H1 (cell line): Measurements from ENCODE around the gene RPUSD4. TPM values are rescaled to one million over a fixed set of nuclear protein-coding genes. Genes with fewer than 3 reads are reported as not detected.

Experiments used
- CTCF ChIA-PET: fragments of 300-600 bp; sonication (Branson Sonifier 250); formaldehyde crosslinking; loops from one replicate; lab custom pipeline; 2021; ENCODE audit not compliant: partially characterized antibody; lab: Charles Lee
- POLR2A ChIA-PET: fragments of 300-600 bp; sonication (Branson Sonifier 250); formaldehyde crosslinking; loops from one replicate; lab custom pipeline; 2021; ENCODE audit warnings: inconsistent platforms; ENCODE audit not compliant: partially characterized antibody; lab: Charles Lee
- DNase-seq, 2 experiments: peaks; one replicate each; pipeline versions ENCODE4 v3.0.0 to v3.0.0-alpha.2; 2010 to 2022; ENCODE audit warnings: low spot score in 2 of 2, low read depth in 1 of 2, mixed read lengths in 1 of 2
- FAIRE-seq: peaks from 2 replicates; lab custom pipeline; 2011; peaks lifted over from hg19 to GRCh38; lab: Jason Lieb, UNC
- H2AFZ ChIP-seq: 2 replicates; pipeline ENCODE4 v1.8.1; 2012; ENCODE audit warnings: low read length, inconsistent platforms
- H2AK5ac ChIP-seq: 2 replicates; pipeline ENCODE4 v1.6.1; 2013; ENCODE audit warnings: low read depth, low read length
- H2BK120ac ChIP-seq: replicated peaks from 2 replicates; pipeline ENCODE3; 2013; ENCODE audit warnings: low read depth, low read length, inconsistent platforms
- H2BK12ac ChIP-seq: 2 replicates; pipeline ENCODE4 v1.6.1; 2013; ENCODE audit warnings: low read depth, low read length
- H2BK15ac ChIP-seq: 2 replicates; pipeline ENCODE4 v1.6.1; 2013; ENCODE audit warnings: low read length
- H2BK20ac ChIP-seq: 2 replicates; pipeline ENCODE4 v1.6.1; 2013; ENCODE audit warnings: low read length
- H2BK5ac ChIP-seq: 2 replicates; pipeline ENCODE4 v1.6.1; 2013; ENCODE audit warnings: low read depth, low read length
- H3K14ac ChIP-seq: 2 replicates; pipeline ENCODE4 v1.6.1; 2013; ENCODE audit warnings: inconsistent platforms; ENCODE audit not compliant: insufficient read length
- H3K18ac ChIP-seq: 2 replicates; pipeline ENCODE4 v1.6.1; 2013; ENCODE audit warnings: low read length; ENCODE audit errors: extremely low read depth
- H3K23ac ChIP-seq: 2 replicates; pipeline ENCODE4 v1.6.1; 2013; ENCODE audit warnings: inconsistent platforms; ENCODE audit not compliant: insufficient read length
- H3K23me2 ChIP-seq: 2 replicates; pipeline ENCODE4 v1.6.1; 2013; ENCODE audit warnings: low read depth, low read length
- H3K27ac ChIP-seq: 2 replicates; pipeline ENCODE4 v1.6.1; 2011; ENCODE audit warnings: low read depth, low read length, inconsistent platforms
- H3K27me3 ChIP-seq, 4 experiments: replicated peaks in 1 of 4; 1 replicate in 1 of 4; 2 replicates in 3 of 4; pipeline versions ENCODE4 v1.6.1 to v1.8.1; 2011 to 2013; ENCODE audit warnings: low read length in 3 of 4, mild to moderate bottlenecking in 3 of 4, inconsistent platforms in 2 of 4, mixed read lengths in 2 of 4, moderate library complexity in 1 of 4; ENCODE audit not compliant: control insufficient read depth in 3 of 4, insufficient read depth in 3 of 4; ENCODE audit errors: extremely low read depth in 1 of 4
- H3K36me3 ChIP-seq, 4 experiments: 2 replicates each; pipeline versions ENCODE4 v1.6.1 to v1.8.1; 2011 to 2013; ENCODE audit warnings: mild to moderate bottlenecking in 4 of 4, low read length in 3 of 4, moderate library complexity in 2 of 4, control low read depth in 1 of 4, inconsistent platforms in 1 of 4; ENCODE audit not compliant: insufficient read depth in 4 of 4, control insufficient read depth in 2 of 4
- H3K4ac ChIP-seq: replicated peaks from 2 replicates; pipeline ENCODE3; 2013; ENCODE audit warnings: low read length, low read depth, mixed read lengths, inconsistent platforms; ENCODE audit not compliant: insufficient read length
- H3K4me1 ChIP-seq, 4 experiments: replicated peaks in 1 of 4; 1 replicate in 1 of 4; 2 replicates in 3 of 4; pipeline versions ENCODE4 v1.6.1 to v1.8.1; 2011 to 2013; ENCODE audit warnings: low read length in 3 of 4, inconsistent platforms in 2 of 4, mixed read lengths in 1 of 4; ENCODE audit not compliant: insufficient read depth in 4 of 4, control insufficient read depth in 3 of 4
- H3K4me2 ChIP-seq, 2 experiments: 2 replicates each; pipeline versions ENCODE4 v1.6.1 to v1.8.1; 2011 to 2013; ENCODE audit warnings: low read depth in 2 of 2, low read length in 2 of 2, control low read depth in 1 of 2, inconsistent platforms in 1 of 2, mild to moderate bottlenecking in 1 of 2; ENCODE audit not compliant: insufficient read depth in 1 of 2
- H3K4me3 ChIP-seq, 4 experiments: fragments of 200-600, 300-600 bp in 1 of 4; sonication (generic), shearing (Covaris generic), sonication (Bioruptor Twin) in 1 of 4; 2 replicates each; pipeline versions ENCODE4 v1.5.1 to v1.8.1; 2011 to 2016; ENCODE audit warnings: low read length in 4 of 4, low read depth in 3 of 4, control low read depth in 2 of 4, inconsistent platforms in 2 of 4, mild to moderate bottlenecking in 2 of 4, mixed read lengths in 1 of 4, moderate library complexity in 1 of 4; ENCODE audit not compliant: insufficient read depth in 2 of 4; ENCODE audit errors: extremely low read depth in 1 of 4
- H3K56ac ChIP-seq: replicated peaks from 2 replicates; pipeline ENCODE3; 2013; ENCODE audit warnings: low read depth, mild to moderate bottlenecking, mixed read lengths, low read length, inconsistent platforms; ENCODE audit not compliant: insufficient read length
- H3K79me1 ChIP-seq: 2 replicates; pipeline ENCODE4 v1.6.1; 2013; ENCODE audit warnings: low read depth, low read length, control low read depth
- H3K79me2 ChIP-seq, 2 experiments: 2 replicates each; pipeline versions ENCODE4 v1.6.1 to v1.8.1; 2012 to 2013; ENCODE audit warnings: low read length in 2 of 2, mild to moderate bottlenecking in 2 of 2, inconsistent platforms in 1 of 2; ENCODE audit not compliant: insufficient read depth in 2 of 2, control insufficient read depth in 1 of 2
- H3K9ac ChIP-seq, 4 experiments: replicated peaks in 1 of 4; 1 replicate in 1 of 4; 2 replicates in 3 of 4; pipeline versions ENCODE4 v1.6.1 to v1.8.1; 2011 to 2013; ENCODE audit warnings: low read depth in 3 of 4, low read length in 3 of 4, control low read depth in 2 of 4, mild to moderate bottlenecking in 2 of 4, moderate library complexity in 2 of 4, inconsistent platforms in 1 of 4; ENCODE audit errors: extremely low read depth in 1 of 4
- H3K9me3 ChIP-seq, 2 experiments: 2 replicates each; pipeline versions ENCODE4 v1.6.1 to v1.8.1; 2012 to 2013; ENCODE audit warnings: mild to moderate bottlenecking in 2 of 2, moderate library complexity in 2 of 2, control low read depth in 1 of 2, inconsistent platforms in 1 of 2, low read depth in 1 of 2, low read length in 1 of 2, mixed read lengths in 1 of 2; ENCODE audit not compliant: insufficient read depth in 2 of 2
- H4K20me1 ChIP-seq, 2 experiments: replicated peaks in 1 of 2; 2 replicates each; pipeline versions ENCODE3 to v1.8.1; 2011 to 2013; ENCODE audit warnings: inconsistent platforms in 2 of 2, low read length in 2 of 2, mild to moderate bottlenecking in 1 of 2; ENCODE audit not compliant: insufficient read depth in 2 of 2, control insufficient read depth in 1 of 2
- H4K5ac ChIP-seq: 2 replicates; pipeline ENCODE4 v1.6.1; 2013; ENCODE audit warnings: low read length, low read depth, mixed read lengths, inconsistent platforms; ENCODE audit not compliant: insufficient read length
- H4K8ac ChIP-seq: 2 replicates; pipeline ENCODE4 v1.8.0; 2013; ENCODE audit warnings: mild to moderate bottlenecking, moderate library complexity, low read length, inconsistent platforms; ENCODE audit not compliant: insufficient read depth; ENCODE audit errors: extremely low read depth
- H4K91ac ChIP-seq: replicated peaks from 2 replicates; pipeline ENCODE3; 2013; ENCODE audit warnings: low read length, mixed read lengths, inconsistent platforms; ENCODE audit not compliant: insufficient read length
- CBX5 ChIP-seq: fragments of 300-800, 300-1000 bp; sonication (generic); IDR thresholded peaks from 2 replicates; pipeline ENCODE4 v1.7.1; 2016; ENCODE audit warnings: antibody characterized with exemption, low read length, low read depth
- CHD2 ChIP-seq: IDR thresholded peaks from 2 replicates; pipeline ENCODE4 v1.6.1; 2012; ENCODE audit warnings: low read length, improper control_type of control experiment
- EP300 ChIP-seq, 2 experiments: IDR thresholded peaks; 1 replicate in 1 of 2; 2 replicates in 1 of 2; pipeline ENCODE4 v1.6.1; 2011 to 2012; ENCODE audit warnings: low read depth in 2 of 2, low read length in 2 of 2, mild to moderate bottlenecking in 2 of 2, borderline replicate concordance in 1 of 2, inconsistent platforms in 1 of 2, moderate library complexity in 1 of 2
- NANOG ChIP-seq: IDR thresholded peaks from 2 replicates; pipeline ENCODE4 v1.6.1; 2011; ENCODE audit warnings: low read length, low read depth, mild to moderate bottlenecking, inconsistent platforms; ENCODE audit not compliant: insufficient read depth, poor library complexity, severe bottlenecking
- POLR2AphosphoS5 ChIP-seq: IDR thresholded peaks from 2 replicates; pipeline ENCODE4 v1.6.1; 2011; ENCODE audit warnings: low read depth, low read length
- SAP30 ChIP-seq: fragments of 300-600 bp; sonication (generic); IDR thresholded peaks from 2 replicates; pipeline ENCODE4 v1.7.1; 2012; ENCODE audit warnings: low read length, moderate library complexity, mild to moderate bottlenecking, inconsistent platforms; ENCODE audit not compliant: insufficient read depth, insufficient replicate concordance
- SP2 ChIP-seq: IDR thresholded peaks from 2 replicates; pipeline ENCODE4 v1.6.1; 2012; ENCODE audit warnings: mild to moderate bottlenecking, low read length, inconsistent platforms
- SP4 ChIP-seq: IDR thresholded peaks from 2 replicates; pipeline ENCODE4 v1.6.1; 2012; ENCODE audit warnings: low read length, inconsistent platforms
- TBP ChIP-seq: IDR thresholded peaks from 2 replicates; pipeline ENCODE4 v1.6.1; 2011; ENCODE audit warnings: low read depth, low read length, improper control_type of control experiment
- WGBS, 2 experiments: shearing (Covaris generic) in 1 of 2; methylation state at CpG; one replicate each; pipeline versions ENCODE4 v1.1.6 to v1.1.7; 2013 to 2015; ENCODE audit warnings: low lambda C conversion rate in 2 of 2, mixed read lengths in 2 of 2, inconsistent platforms in 1 of 2, low coverage in 1 of 2, missing lambda C conversion rate in 1 of 2; ENCODE audit not compliant: insufficient replicate concordance in 2 of 2, insufficient coverage in 1 of 2, insufficient read length in 1 of 2; ENCODE audit errors: extremely low coverage in 1 of 2, missing lambda C conversion rate in 1 of 2; 5-methylcytosine and 5-hydroxymethylcytosine counted together
- polyA plus RNA-seq, 7 experiments: library from polyadenylated mRNA; depleted of rRNA in 3 of 7; stranded (reverse) in 5 of 7; unstranded in 2 of 7; fragments of >200 nt in 5 of 7; fragments of 200-250 nt in 2 of 7; gene quantifications; 1 replicate in 5 of 7; 2 replicates in 1 of 7; 4 replicates in 1 of 7; pipeline versions ENCODE4 v1.2.1 to v1.2.3, GENCODE V29; 2011 to 2013; ENCODE audit warnings: missing spikeins in 2 of 7, mixed read lengths in 2 of 7
- total RNA-seq: library from RNA; stranded (reverse); fragmentation: NEBNext Ultra II Directional; extraction: Animal tissue kit (Norgen Biotek cat#: 25700); gene quantifications from 2 replicates; pipeline ENCODE4 v1.2.1, GENCODE V29; 2021
- TF ChIP-seq, protein P1 (sequence below): IDR thresholded peaks from 2 replicates; pipeline ENCODE4 v1.6.1; 2012; ENCODE audit warnings: low read length, inconsistent platforms
- TF ChIP-seq, protein P2 (sequence below): IDR thresholded peaks from 2 replicates; pipeline ENCODE4 v1.6.1; 2011; ENCODE audit warnings: low read length, improper control_type of control experiment

Gene RPUSD4
- total and polyA plus RNA-seq, 2 of the 8 experiments (the other 6 are each of a cell fraction or from before 2014, with no cell fraction given), result 36.1 to 50.7 TPM

DNA sequence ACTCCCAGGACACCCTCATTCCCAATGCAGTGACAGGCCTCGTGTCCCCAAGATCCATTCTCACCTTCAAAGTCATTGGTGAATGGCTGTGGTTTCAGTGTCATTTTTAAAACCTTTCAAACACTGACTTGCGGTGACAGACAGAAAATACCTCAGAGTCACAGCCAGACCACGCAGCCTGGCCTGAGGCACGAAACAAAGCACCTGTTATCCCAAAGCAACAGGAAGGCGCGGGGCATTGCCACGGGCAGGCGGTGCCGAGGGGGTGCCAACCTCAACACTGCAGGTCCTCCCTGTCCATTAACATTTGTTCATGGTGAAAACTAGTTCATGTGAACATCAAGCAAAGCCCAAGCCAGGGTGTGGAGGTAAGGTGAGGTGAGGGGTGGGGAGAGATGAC, 38.2 kb downstream of the RPUSD4 start:
- no peak for DNase-seq
- Histone ChIP-seq H4K5ac (no peak overlapping the region), H3K18ac (no peak overlapping the region), H3K27me3 (no peaks in the 10 kb centered on the region), H3K4me1 (peaks cover 0 to 5% (median 3%) of the 10 kb centered on the region in 4 experiments; a peak in 3 of 7 replicates), H3K4ac (no peak overlapping the region), H2AFZ (no peak overlapping the region), H3K4me3 (no peak overlapping the region), H4K20me1 (no peaks in the 10 kb centered on the region), H3K4me2 (no peak overlapping the region), H3K9me3 (no peaks in the 10 kb centered on the region), H2BK15ac (no peak overlapping the region), H3K23me2 (no peaks in the 10 kb centered on the region; the same call in 1 of the 2 replicates), H4K8ac (no peak overlapping the region), H2BK20ac (no peak overlapping the region), H3K9ac (no peak overlapping the region), H3K79me2 (no peaks in the 10 kb centered on the region), H2AK5ac (no peak overlapping the region), H2BK12ac (no peak overlapping the region), H3K79me1 (no peaks in the 10 kb centered on the region), H4K91ac (no peak overlapping the region), H3K56ac (no peak overlapping the region), H3K27ac (no peak overlapping the region), H2BK5ac (no peak overlapping the region), H3K23ac (no peak overlapping the region), H3K14ac (no peak overlapping the region), H3K36me3 (no peaks in the 10 kb centered on the region), H2BK120ac (no peak overlapping the region)
- no peak for FAIRE-seq
- ChIA-PET POLR2A (interaction anchor here (1.6 kb wide), 1 partner anchor 8 kb away, joined by 3 read pairs; no protein-coding TSS in a partner anchor), CTCF (no interaction called here)
- WGBS, 2 experiments, result 97% methylated on average over 9 of the region's 9 CpGs; no CpG with 5 or more reads in 1 of the 2 experiments
- TF ChIP-seq SAP30 (no peak), EP300 (IDR thresholded peaks at IDR 0.05; ENCODE audit: borderline replicate concordance in 1 of 2, low read depth in 2 of 2, low read length in 2 of 2) (no peak), CBX5 (no peak), TBP (no peak), CHD2 (no peak), POLR2AphosphoS5 (no peak), SP2 (no peak), NANOG (no peak), SP4 (no peak)
- TF ChIP-seq, protein P1, sequence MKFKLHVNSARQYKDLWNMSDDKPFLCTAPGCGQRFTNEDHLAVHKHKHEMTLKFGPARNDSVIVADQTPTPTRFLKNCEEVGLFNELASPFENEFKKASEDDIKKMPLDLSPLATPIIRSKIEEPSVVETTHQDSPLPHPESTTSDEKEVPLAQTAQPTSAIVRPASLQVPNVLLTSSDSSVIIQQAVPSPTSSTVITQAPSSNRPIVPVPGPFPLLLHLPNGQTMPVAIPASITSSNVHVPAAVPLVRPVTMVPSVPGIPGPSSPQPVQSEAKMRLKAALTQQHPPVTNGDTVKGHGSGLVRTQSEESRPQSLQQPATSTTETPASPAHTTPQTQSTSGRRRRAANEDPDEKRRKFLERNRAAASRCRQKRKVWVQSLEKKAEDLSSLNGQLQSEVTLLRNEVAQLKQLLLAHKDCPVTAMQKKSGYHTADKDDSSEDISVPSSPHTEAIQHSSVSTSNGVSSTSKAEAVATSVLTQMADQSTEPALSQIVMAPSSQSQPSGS, result no peak
- TF ChIP-seq, protein P2, sequence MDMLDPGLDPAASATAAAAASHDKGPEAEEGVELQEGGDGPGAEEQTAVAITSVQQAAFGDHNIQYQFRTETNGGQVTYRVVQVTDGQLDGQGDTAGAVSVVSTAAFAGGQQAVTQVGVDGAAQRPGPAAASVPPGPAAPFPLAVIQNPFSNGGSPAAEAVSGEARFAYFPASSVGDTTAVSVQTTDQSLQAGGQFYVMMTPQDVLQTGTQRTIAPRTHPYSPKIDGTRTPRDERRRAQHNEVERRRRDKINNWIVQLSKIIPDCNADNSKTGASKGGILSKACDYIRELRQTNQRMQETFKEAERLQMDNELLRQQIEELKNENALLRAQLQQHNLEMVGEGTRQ, result no peak
